HS-27A (cell line): ENCODE measurements around the gene GCFC2.
A peak's percentile ranks its signal among the peaks of the same experiment; 100 is the strongest.
"Not testable (repeated sequence)": the region's sequence is repeated elsewhere in the genome, so short reads cannot be mapped to it uniquely, and the experiment has no call there.

Experiments
- DNase-seq: peaks from one replicate; pipeline ENCODE4 v3.0.0-alpha.2; 2012; ENCODE audit warnings: low read depth, missing footprints

Gene GCFC2

DNA sequence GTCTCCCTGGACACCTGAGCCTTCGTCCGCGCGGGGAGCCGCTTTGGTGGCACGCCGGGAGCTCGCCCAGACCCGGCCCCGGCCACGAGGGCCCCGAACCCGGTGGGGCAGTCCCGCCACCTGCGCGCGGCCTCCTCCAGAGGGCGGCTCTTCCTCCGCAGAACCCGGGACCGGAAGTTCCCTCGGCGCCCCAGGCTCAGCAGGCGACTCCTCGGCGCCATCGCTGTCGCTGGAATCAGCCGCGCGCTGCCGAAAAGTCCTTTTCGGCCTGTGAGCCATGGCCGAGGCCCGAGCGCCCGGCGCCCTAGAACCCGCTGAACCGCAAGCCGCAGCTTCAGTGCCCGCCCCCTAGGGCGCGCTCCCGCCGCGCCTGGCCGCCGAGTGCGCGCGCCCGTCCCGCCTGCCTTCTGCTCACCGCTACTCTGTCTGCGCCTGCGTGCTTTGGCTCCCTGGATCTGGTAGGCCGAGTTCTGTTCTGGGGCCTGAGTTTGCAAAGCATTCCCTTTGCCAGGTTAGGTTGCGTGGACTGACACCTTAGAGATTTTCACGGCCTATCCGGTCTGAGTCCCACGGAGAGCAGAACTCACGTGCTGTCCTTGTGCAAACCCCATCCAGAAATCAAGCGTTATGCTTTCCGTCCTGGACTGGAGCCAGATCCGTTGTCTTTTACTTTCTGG is at the start of gene GCFC2:
TSS of gene GCFC2 (minus strand) at position 339 of the 677 bp plus-strand sequence. CDS start at position 279, 60 bp downstream.
- peak; percentile 85 for DNase-seq

GRCh38 chr2:75752828-75753227 is 42.1 kb upstream of the GCFC2 start:
- DNase-seq = no peak

DNA sequence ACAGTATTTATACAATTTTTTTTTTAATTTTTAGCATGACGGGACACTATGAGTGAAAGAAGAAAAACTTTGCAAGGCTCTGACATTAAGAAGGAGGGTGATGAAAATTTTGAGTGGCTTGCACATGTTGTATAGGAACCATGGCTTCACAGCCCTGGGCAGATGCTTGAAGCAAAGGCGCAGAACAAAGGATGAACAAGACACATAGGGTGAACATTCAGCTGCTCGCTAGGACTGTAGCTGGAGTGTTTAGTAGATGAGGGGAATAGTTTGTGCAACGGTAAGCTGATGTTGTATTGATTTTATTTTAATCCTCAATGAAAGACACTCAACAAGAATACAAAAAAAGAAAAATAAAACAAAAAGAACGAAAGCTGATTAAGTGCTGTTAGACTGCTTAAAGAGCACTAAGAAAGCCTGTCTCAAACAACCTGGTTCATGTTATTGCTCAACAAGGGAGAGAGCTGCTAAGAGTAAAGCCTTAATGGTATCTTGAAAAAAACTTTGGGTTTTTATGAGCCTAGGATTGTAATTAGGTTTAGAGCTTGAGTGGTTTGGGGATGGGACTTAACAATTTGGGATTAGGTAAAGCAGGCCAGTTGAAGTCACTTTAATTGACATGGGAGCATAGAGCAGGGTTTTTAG is 41.2 kb upstream of the GCFC2 start:
- no peak for DNase-seq

- no peak for DNase-seq
Measured at GRCh38 chr2:75751360-75751759, 40.6 kb upstream of the GCFC2 start.

- DNase-seq = no peak
Measured at GRCh38 chr2:75737961-75738360, 27.2 kb upstream of the GCFC2 start.

DNA sequence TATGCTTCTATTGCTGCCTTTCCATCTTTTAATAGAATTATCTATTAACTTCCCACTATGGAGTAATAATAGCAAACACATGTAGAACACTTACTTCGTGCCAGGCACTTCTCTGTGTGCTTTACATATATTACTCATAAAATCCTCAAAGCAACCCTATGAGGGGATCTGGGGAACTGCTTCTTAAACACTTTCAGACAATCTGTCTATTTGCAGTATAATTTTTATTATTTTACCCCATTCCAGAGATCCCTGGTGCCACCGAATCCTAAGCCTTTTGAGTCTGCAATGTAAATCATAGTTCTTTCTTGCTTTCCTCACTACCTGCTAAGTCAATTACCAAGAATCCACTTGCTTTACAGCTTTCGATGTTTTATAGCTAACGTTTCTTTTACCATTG is 25.6 kb upstream of the GCFC2 start:
- no peak for DNase-seq

DNA sequence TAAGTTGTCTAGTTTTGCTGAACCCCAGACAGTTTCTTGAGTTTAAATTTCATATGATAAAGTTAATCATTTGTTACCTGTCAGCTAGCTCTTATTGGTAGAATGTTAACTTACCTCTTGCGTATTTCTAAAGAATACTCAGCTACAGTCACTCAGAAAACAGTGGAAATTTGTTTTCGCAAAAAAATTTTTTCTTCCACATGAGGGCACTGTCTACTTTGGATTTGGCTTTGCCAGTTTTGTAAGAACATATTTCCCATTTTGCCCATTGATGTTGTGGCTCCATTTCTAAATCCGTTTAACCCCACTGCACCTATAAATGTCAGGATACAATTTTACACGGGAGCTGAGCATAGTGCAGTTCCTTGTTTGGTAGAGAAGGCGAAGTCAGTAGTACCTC is 19.1 kb upstream of the GCFC2 start:
- DNase-seq = no peak

DNA sequence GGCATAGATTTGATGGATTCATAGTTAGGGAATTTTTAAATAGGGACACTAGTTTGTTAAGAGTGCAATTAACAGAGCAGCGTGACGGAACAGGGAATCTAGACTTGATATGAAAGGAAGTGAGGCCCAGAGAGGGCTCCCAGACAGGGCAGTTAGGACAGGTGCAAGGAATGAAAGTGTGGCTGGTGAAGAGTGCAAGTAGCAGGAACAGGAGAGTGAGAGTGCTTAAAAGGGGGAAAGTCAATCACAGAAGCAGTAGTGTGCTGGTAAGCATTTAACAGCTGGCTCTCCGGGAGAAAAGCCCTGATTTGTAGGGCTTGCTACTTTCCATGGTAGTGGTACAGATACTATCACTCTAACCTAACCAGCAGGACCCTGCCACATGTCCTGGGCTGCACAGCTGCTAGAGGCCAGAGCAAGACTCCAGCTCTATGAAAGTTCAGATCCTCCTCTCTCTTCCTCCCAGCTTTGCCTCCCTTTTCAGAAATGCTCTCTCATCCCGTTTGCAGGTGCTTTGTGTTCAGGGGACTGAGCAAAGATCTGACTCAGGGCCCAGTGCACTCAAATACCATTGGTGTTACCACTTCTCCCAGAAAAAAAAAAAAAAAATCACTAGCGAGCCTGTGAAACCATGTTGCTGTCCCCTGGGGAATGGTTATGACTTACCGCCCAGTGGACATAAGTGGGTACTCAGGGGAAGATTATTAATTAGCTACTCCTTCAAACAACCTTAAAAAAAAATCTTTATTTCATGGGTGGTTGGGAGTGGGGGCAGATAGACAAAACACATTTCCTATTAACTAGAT is 18.1 kb upstream of the GCFC2 start:
- DNase-seq = no peak

DNA sequence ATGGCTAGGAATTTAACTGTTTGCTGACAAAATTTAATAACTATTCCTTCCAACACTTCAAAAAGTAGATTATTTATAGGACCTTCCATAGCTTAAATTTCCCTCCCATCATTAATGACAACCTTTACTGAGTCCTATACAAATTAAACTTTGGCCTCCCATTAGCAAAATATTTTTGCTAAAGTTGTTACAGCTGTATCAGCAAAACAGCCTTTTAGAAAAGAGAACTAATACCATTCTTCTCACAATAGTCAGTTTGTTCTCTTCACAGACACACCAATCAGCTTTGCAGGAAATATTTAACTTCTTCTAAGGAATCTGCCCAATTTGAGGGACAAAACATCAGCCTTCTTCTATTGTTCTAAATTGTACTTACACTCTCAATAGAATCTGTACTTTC is 12.0 kb upstream of the GCFC2 start:
- DNase-seq = no peak

- no peak for DNase-seq
Measured at GRCh38 chr2:75720525-75720924, 9.8 kb upstream of the GCFC2 start.

- no peak for DNase-seq
Measured at GRCh38 chr2:75719616-75720015, 8.9 kb upstream of the GCFC2 start.

GRCh38 chr2:75716406-75716805 is 5.7 kb upstream of the GCFC2 start:
- DNase-seq = no peak

GRCh38 chr2:75711590-75711989 is 875 bp upstream of the GCFC2 start:
- DNase-seq = not testable (repeated sequence)

DNA sequence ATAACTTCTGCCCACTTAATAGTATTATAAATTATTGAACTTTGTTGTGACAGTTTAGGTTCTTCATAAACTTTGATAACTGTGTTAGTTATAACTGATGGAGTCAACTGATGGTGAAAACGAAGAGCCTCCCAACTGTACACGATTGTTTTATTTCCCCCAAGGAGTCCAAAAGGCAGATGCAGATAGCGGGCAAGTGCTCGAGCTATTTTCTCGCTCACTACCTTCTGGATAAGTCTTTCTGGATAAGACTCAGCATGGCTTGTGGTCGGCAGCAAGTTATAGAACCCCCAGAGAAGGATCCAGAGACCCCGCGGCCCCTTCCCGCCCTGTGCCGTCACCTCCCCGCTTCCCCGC is 517 bp downstream of the GCFC2 start:
- peak; percentile 42 for DNase-seq

GRCh38 chr2:75709297-75709696 is 1.4 kb downstream of the GCFC2 start:
- DNase-seq = no peak

GRCh38 chr2:75707901-75708300 is 2.8 kb downstream of the GCFC2 start:
- DNase-seq = no peak

GRCh38 chr2:75705921-75706320 is 4.8 kb downstream of the GCFC2 start:
- DNase-seq = no peak

DNA sequence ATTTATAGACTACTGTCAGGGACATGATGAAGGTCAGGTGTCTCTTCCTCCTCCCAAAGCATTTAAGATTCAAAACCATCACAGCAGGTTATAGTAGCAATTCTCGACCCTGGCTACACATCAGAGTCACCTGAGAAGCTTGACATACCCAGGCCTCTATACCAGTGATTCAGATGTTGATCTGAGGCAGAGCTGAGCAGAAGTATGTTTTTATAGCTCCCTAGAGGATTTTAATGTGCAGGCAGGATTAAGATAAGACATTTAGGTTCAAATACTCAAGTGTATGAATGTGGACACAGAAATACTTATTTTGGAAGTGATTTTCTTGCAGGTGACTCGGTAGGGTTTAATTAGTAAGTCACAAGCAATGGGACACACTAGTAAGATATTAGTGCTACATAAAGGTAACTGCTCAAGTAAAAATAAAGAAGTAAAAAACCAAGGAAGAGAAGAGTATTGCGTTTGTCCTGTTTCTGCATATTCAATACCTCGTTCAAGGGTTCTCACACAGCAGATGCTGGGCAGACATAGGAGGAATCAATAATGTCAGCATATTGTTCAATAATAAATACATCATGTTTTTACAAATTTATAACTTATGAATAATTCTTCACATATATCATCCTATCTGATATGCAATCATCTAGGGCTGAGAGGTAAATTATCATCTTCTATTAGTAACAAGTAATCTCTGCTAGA is 7.0 kb downstream of the GCFC2 start:
- no peak for DNase-seq

DNA sequence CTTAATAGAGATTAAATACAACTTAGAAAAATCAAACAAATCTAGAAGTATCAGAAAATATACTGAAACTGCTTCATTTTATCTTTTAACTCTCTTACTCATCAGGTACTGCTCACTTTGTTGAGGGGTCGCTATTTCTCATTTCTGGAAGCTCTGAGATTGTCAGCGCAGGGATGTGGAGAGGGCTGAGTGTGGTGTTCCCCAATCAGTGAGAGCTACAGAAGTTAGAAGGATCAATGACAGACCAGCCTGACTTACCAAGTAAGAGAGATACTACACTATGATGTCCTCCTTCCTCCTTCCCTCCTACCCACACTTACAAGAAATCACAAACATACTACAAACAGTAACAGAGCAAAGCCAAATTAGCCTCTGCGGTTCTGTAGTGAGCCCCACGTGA is 8.1 kb downstream of the GCFC2 start:
- DNase-seq = no peak

DNA sequence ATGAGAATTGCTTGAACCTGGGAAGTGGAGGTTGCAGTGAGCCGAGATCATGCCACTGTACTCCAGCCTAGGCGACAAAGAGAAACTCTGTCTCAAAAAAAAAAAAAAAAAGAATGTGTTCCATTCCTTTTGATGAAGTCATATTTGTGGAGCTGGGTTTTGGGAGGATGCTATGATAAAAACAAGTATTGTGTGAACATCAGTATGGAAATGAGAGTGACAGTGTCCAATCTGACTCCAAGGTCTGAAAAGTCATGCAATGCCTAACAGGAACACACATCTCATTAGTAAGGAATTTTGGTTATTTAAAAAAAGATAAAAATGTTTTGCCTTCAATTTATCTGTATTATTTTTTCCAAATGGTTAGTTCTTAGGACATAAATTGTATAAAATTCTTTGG is 11.8 kb downstream of the GCFC2 start:
- DNase-seq = no peak

DNA sequence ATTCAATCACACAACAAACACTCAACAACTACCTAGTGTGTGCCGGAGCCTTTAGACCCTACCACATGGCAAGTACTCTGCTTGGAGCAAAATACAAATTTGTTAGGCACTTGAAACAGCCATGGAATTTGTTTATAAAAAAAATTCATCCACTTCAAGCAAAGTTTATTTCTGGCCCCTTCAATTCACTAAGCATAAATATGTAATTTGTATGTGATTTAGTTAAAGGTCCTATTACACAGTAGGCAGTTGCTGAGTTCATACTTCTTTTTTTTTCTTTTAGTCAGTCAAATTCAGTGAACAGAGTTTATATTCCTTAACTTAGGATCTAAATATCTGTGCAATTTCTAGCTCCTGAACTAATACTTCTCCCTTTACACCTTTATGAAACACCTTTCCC is 22.5 kb downstream of the GCFC2 start:
- DNase-seq = no peak

DNA sequence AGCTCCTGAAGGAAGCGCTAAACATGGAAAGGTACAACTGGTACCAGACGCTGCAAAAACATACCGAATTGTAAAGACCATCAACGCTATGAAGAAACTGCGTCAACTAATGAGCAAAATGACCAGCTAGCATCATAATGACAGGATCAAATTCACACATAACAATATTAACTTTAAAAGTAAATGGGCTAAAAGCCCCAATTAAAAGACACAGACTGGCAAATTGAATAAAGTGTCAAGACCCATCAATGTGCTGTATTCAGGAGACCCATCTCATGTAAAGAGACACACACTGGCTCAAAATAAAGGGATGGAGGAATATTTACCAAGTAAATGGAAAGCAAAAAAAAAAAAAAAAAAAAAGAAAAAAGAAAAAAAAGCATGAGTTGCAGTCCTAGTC is 27.3 kb downstream of the GCFC2 start:
- not testable (repeated sequence) for DNase-seq

- DNase-seq = no peak
Measured at GRCh38 chr2:75680402-75680801, 30.3 kb downstream of the GCFC2 start.
